GM19452 (cell line): ENCODE results near the gene ZMIZ1.

Experiments used
- ATAC-seq: cut with Tn5 transposase; IDR thresholded peaks from one replicate; pipeline ENCODE4 v1.9.1; 2021; ENCODE audit not compliant: unreplicated experiment

The ZMIZ1 gene

GRCh38 chr10:79184657-79185056, 115.9 kb downstream of the ZMIZ1 start:
- no peak for ATAC-seq

- no peak for ATAC-seq
Observed at GRCh38 chr10:79185067-79185774, 116.5 kb downstream of the ZMIZ1 start.

GRCh38 chr10:79185796-79186374, 117.1 kb downstream of the ZMIZ1 start:
- no peak for ATAC-seq

GRCh38 chr10:79186486-79187120, 117.8 kb downstream of the ZMIZ1 start:
- no peak for ATAC-seq

GRCh38 chr10:79187121-79187940, 118.6 kb downstream of the ZMIZ1 start:
- no peak for ATAC-seq

GRCh38 chr10:79188154-79188965, 119.6 kb downstream of the ZMIZ1 start:
- ATAC-seq: no peak

- no peak for ATAC-seq
Observed at GRCh38 chr10:79189181-79189580, 120.4 kb downstream of the ZMIZ1 start.

- no peak for ATAC-seq
Observed at GRCh38 chr10:79189853-79190435, 121.2 kb downstream of the ZMIZ1 start.

GRCh38 chr10:79190740-79191261, 122.0 kb downstream of the ZMIZ1 start:
- no peak for ATAC-seq

- no peak for ATAC-seq
Observed at GRCh38 chr10:79191951-79192676, 123.3 kb downstream of the ZMIZ1 start.

GRCh38 chr10:79192677-79193003, 123.9 kb downstream of the ZMIZ1 start:
- no peak for ATAC-seq

GRCh38 chr10:79193694-79194382, 125.1 kb downstream of the ZMIZ1 start:
- no peak for ATAC-seq

- peak; percentile 80 for ATAC-seq
Observed at GRCh38 chr10:79195091-79195923, 126.5 kb downstream of the ZMIZ1 start.

- peak; percentile 48 for ATAC-seq
Observed at GRCh38 chr10:79196470-79197461, 128.0 kb downstream of the ZMIZ1 start.

- no peak for ATAC-seq
Observed at GRCh38 chr10:79197558-79197957, 128.8 kb downstream of the ZMIZ1 start.

- no peak for ATAC-seq
Observed at GRCh38 chr10:79200346-79200745, 131.6 kb downstream of the ZMIZ1 start.

- ATAC-seq: no peak
Observed at GRCh38 chr10:79201706-79202105, 132.9 kb downstream of the ZMIZ1 start.
